OCI-M2 (cell line): ENCODE data around the gene PSMB3.

ENCODE experiments used
- DNase-seq: peaks from one replicate; lab custom pipeline; 2025; ENCODE audit not compliant: unreplicated experiment; lab: John Stamatoyannopoulos, UW

Gene PSMB3

GRCh38 chr17:38752308-38753070, at the start of gene PSMB3:
TSS of gene PSMB3 (plus strand) at chr17:38752741. CDS start at chr17:38752827, 86 bp downstream.
- DNase-seq = peak; percentile 77

GRCh38 chr17:38702916-38703741, 49.4 kb upstream of the PSMB3 start:
- no peak for DNase-seq

DNA sequence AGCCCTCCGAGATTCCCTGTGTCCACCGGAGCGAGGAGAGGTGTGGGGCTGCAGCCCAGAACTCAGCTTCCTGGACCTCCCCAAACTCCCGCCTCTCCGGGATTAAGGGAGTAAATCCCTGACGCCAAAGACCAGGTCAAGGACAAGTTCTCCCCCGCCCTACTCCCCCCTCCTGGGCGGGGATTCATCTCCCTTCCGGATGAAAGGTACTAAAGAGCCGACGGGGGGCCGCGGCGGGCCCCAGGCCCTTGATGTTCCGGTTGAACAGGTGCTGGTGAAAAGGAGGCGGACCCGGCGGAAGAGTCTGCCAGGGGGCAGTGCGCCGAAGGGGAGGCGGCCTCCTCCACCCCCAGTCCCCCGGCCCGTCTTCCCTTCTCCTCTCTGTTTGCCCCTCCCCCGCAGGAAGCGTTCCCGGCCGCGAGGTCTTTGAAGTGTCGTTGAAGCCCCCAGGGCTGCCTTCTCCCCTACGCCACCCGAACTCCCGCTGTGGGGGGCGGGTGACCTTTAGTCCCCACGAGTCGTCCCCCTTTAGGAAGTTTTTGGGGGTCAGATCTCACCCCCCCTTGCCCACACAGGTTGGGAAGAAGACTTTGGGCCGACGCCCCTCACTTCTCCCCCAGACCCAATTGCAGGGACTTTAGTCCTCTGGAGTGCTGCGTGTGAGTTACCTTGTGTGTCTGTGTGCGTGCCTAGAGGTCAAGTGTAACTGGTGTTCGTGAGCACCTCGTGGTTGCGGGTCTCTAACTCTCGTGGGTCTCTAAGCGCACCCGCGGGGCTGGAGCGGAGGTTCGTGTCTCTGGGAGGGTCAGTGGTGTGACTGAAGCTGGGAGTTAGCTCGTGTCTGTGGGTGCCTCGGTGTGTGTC, 48.6 kb upstream of the PSMB3 start:
- DNase-seq = peak; percentile 31

GRCh38 chr17:38704606-38705522, 47.7 kb upstream of the PSMB3 start, which contains the start of gene MLLT6:
TSS of gene MLLT6 (plus strand) at chr17:38705273. CDS start at chr17:38705633, 360 bp downstream.
- no peak for DNase-seq

GRCh38 chr17:38705523-38705802, 47.1 kb upstream of the PSMB3 start:
- DNase-seq = no peak

DNA sequence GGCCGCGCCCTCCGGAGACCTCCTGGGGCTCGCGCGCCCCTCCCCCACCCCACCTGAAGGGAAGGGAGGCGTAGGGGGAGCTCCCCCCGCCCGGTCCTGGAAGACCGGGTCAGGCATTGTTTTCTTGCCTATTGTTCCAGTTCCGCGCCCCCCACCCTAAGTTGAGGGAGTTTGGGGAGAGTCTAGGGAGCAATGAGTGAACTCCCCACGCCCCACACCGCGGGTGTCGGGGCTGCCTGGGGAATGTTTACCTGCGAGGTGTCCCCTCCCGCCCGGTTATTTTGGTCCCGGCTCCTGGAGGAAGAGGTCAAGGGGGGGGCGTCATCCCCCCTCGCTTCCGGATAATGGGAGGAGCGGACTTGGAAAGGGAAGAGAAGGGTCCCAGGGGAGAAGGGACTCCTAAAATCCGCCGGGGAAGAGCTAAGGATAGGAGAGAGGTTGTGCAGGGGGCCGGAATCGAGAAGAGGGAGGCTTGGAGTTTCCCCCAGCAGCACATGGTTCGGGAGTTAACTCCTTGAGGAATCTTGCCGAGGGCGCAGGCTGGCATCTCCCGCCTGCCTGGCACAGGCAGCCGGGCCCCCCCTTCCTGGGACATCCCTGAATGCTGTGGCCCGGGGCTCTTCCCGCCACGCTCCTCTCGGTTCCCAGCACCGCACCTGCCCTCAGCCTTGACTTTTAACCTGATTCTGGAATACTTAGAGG, 46.6 kb upstream of the PSMB3 start:
- DNase-seq = no peak

DNA sequence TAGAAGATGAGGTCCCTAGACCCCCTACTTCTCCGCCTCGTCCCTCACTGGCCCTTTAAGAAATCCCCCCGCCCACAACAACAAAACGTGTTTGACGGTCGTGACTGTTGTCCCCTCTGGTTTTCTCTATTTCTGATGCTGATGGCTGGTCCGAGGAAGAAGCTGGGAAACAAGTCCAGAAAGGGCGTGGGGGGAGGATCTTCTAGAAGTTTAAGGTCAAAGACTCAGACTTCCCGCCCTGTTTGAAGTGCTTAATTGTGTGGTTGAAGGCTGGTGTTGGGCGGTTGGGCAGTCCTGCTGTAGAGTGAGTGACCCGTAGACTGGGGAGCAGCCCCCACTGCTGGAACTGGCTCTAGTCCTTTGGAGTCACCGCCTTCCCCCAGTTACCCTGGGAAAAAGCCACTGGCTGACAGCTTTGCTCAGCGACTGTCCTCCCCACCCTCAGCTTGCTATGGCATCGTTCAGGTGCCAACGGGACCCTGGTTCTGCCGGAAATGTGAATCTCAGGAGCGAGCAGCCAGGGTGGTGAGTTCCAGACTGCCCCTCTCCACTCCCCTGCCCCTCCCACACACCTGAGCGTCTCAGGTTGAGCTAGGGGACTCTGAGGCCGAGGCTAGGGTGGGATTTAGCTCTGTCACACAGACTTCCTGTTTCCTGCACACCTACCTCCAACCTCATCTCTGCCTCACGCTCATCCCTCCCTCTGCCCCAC, 45.9 kb upstream of the PSMB3 start:
- no peak for DNase-seq

GRCh38 chr17:38707678-38708351, 44.7 kb upstream of the PSMB3 start:
- no peak for DNase-seq

DNA sequence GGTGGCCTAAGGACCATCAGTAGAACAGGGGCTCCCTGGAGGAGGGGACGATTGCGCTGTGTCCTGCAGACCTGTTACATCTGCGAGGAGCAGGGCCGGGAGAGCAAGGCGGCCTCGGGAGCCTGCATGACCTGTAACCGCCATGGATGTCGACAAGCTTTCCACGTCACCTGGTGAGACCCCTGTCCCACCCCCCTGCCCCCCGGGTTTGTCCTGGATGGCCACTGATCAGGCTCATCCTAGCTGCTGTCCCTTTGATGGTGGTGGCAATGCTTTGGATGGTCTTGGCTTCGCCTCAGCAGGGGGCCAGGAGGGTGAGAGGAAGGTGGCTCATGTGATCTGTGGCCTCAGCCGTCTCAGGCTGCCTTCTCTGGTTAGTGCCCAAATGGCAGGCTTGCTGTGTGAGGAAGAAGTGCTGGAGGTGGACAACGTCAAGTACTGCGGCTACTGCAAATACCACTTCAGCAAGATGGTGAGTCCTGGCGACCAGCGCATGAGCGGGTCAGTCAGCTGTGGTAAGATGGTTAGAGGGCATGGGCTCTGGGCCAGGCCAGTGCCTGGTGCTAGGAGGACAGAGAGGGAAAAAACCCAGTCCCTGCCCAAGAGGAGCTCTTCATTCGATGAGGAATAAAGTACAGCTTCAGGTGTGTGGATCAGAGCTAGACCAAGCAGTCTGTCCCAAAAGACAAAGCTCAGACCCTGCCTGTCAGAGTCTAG, 43.3 kb upstream of the PSMB3 start:
- no peak for DNase-seq

DNA sequence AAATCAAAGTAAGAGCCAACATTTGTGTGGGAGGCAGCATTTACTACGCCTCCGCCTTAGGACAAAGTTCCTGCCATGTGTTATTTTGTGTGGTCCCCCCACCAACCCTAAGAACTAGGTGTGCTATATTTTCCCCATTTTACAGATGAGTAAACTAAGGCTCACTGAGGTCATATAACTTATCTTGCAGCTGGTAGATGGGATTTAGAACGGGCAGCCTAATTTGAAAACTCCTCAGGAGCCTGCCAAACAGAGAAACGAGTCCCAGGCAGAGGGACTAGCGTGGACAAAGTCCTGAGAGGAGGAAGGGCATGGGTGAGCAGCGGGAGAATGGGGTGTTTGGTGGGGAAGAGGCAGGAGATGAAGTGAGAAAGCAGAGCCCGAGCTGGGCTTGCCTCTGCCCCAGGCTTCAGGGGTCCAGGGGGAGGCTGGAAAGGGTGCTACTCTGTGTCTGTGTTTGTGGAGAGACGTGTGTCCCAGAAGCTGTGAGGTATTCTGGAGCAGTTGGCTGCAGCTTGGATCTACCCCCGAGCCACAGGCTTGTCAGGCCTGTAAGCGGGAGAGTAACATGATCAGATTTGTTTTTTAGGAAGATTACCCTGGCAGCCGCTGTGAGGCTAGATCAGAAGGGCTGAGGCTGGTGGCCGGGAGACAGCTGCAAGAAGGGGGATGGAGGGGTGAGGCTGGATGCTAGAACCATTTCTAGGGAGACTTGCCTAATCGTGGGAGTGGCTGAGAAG, 42.5 kb upstream of the PSMB3 start:
- DNase-seq = no peak

DNA sequence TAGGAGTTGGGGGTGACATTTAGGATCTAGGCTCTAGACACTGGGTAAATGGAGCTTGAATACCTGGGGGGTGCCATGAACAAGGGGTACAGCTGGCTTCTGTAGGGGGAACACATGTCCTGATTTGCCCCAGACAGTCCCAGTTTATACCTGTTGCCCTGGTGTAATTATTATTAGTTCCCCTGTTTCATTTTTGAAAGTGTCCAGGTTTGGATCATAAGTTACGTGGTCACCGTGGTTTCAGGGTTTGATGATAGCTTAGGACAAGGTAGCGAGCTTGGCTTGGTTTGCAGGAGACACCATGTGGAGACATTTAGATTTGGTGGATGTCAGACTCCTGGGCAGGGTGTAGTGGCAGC, 42.0 kb upstream of the PSMB3 start:
- no peak for DNase-seq

GRCh38 chr17:38710985-38711384, 41.6 kb upstream of the PSMB3 start:
- DNase-seq = no peak

- DNase-seq = no peak
Measured at GRCh38 chr17:38711792-38712571, 40.6 kb upstream of the PSMB3 start.

GRCh38 chr17:38712593-38712992, 39.9 kb upstream of the PSMB3 start:
- no peak for DNase-seq

DNA sequence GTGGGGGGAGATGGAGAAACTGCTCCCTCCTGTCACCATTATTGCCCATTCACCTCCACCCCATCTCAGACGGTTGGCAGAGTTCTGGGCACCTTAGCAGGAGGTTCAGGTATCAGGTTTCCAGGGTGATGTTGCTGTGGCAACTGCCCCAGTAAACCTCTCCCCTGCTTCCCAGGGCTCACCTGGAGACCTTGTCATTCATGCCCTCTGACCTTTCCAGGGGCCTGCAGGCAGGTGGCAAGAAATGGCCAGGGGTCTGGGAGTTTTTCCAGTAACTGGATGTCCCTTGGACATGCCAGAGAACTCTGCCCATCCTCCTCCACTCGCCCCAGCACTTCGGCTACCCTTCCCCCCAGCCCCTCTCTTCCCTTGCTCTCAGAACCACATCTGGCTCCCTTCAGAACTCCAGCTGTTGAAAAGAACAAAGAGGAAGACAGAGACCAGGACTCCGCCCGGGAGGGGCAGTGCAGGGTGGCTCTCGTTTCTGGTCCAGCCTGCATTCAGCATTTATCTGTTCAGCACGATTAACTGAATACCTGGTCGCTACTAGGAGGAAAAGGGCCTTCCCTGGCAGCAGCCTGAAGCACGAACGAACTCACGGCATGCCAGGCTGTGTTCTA, 39.0 kb upstream of the PSMB3 start:
- no peak for DNase-seq
